ENCODE results near the gene PRPF40B.

PRPF40B gene

DNA sequence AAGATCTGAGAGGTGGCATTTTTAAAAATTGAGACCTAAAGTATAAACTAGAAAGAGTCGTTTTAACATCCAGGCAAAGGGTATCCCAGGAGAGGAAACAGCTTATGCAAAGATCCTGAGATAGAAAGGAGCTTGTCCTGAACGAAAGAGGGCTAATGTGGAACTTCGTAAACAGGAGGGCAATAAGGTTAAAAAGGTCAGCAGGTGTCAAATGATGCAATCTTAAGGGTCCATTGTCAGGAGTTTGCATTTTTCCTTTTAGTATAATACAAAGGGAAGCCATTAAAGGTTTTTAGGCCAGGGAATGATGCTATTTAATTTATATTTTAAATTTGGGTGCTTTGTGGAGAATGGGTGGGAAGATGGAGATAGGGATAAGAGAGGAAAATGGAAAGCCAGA is 69.5 kb downstream of the PRPF40B start:
- TF ChIP-seq, protein P1, sequence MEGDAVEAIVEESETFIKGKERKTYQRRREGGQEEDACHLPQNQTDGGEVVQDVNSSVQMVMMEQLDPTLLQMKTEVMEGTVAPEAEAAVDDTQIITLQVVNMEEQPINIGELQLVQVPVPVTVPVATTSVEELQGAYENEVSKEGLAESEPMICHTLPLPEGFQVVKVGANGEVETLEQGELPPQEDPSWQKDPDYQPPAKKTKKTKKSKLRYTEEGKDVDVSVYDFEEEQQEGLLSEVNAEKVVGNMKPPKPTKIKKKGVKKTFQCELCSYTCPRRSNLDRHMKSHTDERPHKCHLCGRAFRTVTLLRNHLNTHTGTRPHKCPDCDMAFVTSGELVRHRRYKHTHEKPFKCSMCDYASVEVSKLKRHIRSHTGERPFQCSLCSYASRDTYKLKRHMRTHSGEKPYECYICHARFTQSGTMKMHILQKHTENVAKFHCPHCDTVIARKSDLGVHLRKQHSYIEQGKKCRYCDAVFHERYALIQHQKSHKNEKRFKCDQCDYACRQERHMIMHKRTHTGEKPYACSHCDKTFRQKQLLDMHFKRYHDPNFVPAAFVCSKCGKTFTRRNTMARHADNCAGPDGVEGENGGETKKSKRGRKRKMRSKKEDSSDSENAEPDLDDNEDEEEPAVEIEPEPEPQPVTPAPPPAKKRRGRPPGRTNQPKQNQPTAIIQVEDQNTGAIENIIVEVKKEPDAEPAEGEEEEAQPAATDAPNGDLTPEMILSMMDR (IDR thresholded peaks at IDR 0.05; ENCODE audit: low read depth, low read length): no peak
- no peak for DNase-seq (ENCODE audit: extremely low read depth, low read depth)

DNA sequence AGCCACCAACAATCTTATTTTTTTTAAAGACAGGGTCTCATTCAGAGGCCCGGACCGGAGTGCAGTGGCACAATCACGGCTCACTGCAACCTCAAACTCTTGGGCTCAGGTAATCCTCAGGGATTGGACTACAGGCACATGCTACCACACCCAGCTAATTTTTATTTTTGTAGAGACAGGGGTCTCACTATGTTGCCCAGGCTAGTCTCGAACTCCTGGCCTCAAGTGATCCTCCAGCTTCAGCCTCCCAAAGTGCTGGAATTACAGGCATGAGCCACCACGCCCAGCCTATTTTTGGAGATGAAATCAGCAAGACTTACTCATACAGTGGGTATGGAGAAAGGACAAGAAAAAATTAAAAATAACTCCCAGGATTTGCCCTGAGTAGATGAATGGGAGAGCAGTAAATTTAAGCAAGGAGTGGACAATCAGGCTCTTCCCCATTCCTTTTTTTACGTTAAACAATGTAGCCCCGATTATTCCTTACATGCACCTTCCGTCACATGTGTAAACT is 70.6 kb downstream of the PRPF40B start:
- TF ChIP-seq, protein P1 (IDR thresholded peaks at IDR 0.05; ENCODE audit: low read depth, low read length): no peak
- no peak for DNase-seq (ENCODE audit: extremely low read depth, low read depth)
